GM12891 (cell line): ENCODE measurements around the gene MRPS12.

Experiments used
- DNase-seq: peaks from one replicate; pipeline ENCODE4 v3.0.0; 2011; ENCODE audit warnings: low spot score; ENCODE audit not compliant: insufficient read length
- FAIRE-seq: peaks from 2 replicates; lab custom pipeline; 2011; peaks lifted over from hg19 to GRCh38; lab: Jason Lieb, UNC
- PAX5 ChIP-seq: IDR thresholded peaks from 2 replicates; pipeline ENCODE4 v1.6.1; 2011; ENCODE audit warnings: low read length, moderate library complexity, mild to moderate bottlenecking; ENCODE audit not compliant: insufficient read depth, severe bottlenecking
- POLR2A ChIP-seq: IDR thresholded peaks from 2 replicates; pipeline ENCODE4 v1.6.1; 2011; ENCODE audit warnings: low read depth, low read length, control low read depth
- POLR2AphosphoS5 ChIP-seq: IDR thresholded peaks from 2 replicates; pipeline ENCODE4 v1.6.1; 2011; ENCODE audit warnings: low read depth, low read length, control low read depth
- POU2F2 ChIP-seq: IDR thresholded peaks from 2 replicates; pipeline ENCODE4 v1.6.1; 2011; ENCODE audit warnings: low read depth, mild to moderate bottlenecking, control low read depth, low read length, moderate library complexity
- SPI1 ChIP-seq: IDR thresholded peaks from 2 replicates; pipeline ENCODE4 v1.6.1; 2011; ENCODE audit warnings: low read depth, low read length, control low read depth
- TAF1 ChIP-seq: IDR thresholded peaks from 2 replicates; pipeline ENCODE4 v1.6.1; 2011; ENCODE audit warnings: low read depth, low read length, control low read depth

Gene MRPS12

GRCh38 chr19:38911388-38912001 is 19.2 kb upstream of the MRPS12 start:
- FAIRE-seq (no peak), DNase-seq (no peak)
- no peak for TF ChIP-seq POLR2AphosphoS5
- TF ChIP-seq POU2F2 = no peak
- no peak for TF ChIP-seq SPI1

GRCh38 chr19:38912600-38913514 is 17.9 kb upstream of the MRPS12 start:
- FAIRE-seq (peak; percentile 76), DNase-seq (no peak)
- no peak for TF ChIP-seq TAF1
- TF ChIP-seq POLR2AphosphoS5 = no peak
- peak; percentile 23; the same call in 1 of the 2 replicates for TF ChIP-seq SPI1

- DNase-seq (no peak), FAIRE-seq (no peak)
- TF ChIP-seq POLR2AphosphoS5 = no peak
- no peak for TF ChIP-seq TAF1
- no peak for TF ChIP-seq PAX5
- TF ChIP-seq POLR2A = no peak
- TF ChIP-seq SPI1 = no peak
- no peak for TF ChIP-seq POU2F2
Observed at GRCh38 chr19:38913958-38914357, 16.8 kb upstream of the MRPS12 start.

- DNase-seq = no peak
- no peak for FAIRE-seq
- TF ChIP-seq SPI1 = no peak
Observed at GRCh38 chr19:38915329-38916321, 15.1 kb upstream of the MRPS12 start.

- TF ChIP-seq TAF1 = no peak
- no peak for TF ChIP-seq PAX5
- TF ChIP-seq POLR2AphosphoS5 = no peak
- no peak for TF ChIP-seq POLR2A
- no peak for TF ChIP-seq POU2F2
- FAIRE-seq = no peak
Observed at GRCh38 chr19:38917516-38917915, 13.2 kb upstream of the MRPS12 start.

GRCh38 chr19:38917921-38918491 is 12.7 kb upstream of the MRPS12 start:
- no peak for TF ChIP-seq SPI1
- TF ChIP-seq POLR2AphosphoS5 = no peak
- no peak for TF ChIP-seq TAF1
- no peak for TF ChIP-seq PAX5
- TF ChIP-seq POLR2A = no peak
- TF ChIP-seq POU2F2 = no peak
- DNase-seq (no peak), FAIRE-seq (no peak)

More at GRCh38 chr19:38917516-38917915, 13.2 kb upstream of the MRPS12 start:
- DNase-seq = no peak

GRCh38 chr19:38918526-38918925 is 12.2 kb upstream of the MRPS12 start:
- TF ChIP-seq SPI1 (no peak), TAF1 (no peak), POLR2A (no peak), PAX5 (no peak), POU2F2 (no peak), POLR2AphosphoS5 (no peak)
- DNase-seq (no peak), FAIRE-seq (no peak)

- FAIRE-seq = no peak
- TF ChIP-seq PAX5 (no peak), TAF1 (no peak), POLR2A (no peak), SPI1 (no peak), POLR2AphosphoS5 (no peak), POU2F2 (no peak)
- no peak for DNase-seq
Observed at GRCh38 chr19:38919837-38920601, 10.7 kb upstream of the MRPS12 start.
